ENCODE measurements around the gene PIGH.

GRCh38 chr14:67557656-67558055, 42.4 kb downstream of the PIGH start:
- TF ChIP-seq CHD2 (IDR thresholded peaks at IDR 0.05; ENCODE audit: low read length, partially characterized antibody) = no peak
- no peak for TF ChIP-seq CTCF (IDR thresholded peaks at IDR 0.05)
- TF ChIP-seq CEBPB (IDR thresholded peaks at IDR 0.05) = no peak
- TF ChIP-seq POLR2A (IDR thresholded peaks at IDR 0.05; ENCODE audit: low read length) = no peak
- TF ChIP-seq TP53 (CRISPR knock-in tag; IDR thresholded peaks at IDR 0.05) = no peak
- no peak for TF ChIP-seq HOXA7 (CRISPR knock-in tag; IDR thresholded peaks at IDR 0.05)
- no peak for TF ChIP-seq MAZ (IDR thresholded peaks at IDR 0.05; ENCODE audit: borderline replicate concordance, low read depth, low read length)
- no peak for TF ChIP-seq E2F6 (IDR thresholded peaks at IDR 0.05; ENCODE audit: borderline replicate concordance, low read depth)
